GM19468 (cell line): ENCODE results near the gene SIPA1L2.
"Not testable (repeated sequence)": the region's sequence is repeated elsewhere in the genome, so short reads cannot be mapped to it uniquely, and the experiment has no call there.

ENCODE experiments used
- ATAC-seq: cut with Tn5 transposase; IDR thresholded peaks from one replicate; pipeline ENCODE4 v1.9.1; 2021; ENCODE audit warnings: mild to moderate bottlenecking, moderate library complexity, moderate number of reproducible peaks; ENCODE audit not compliant: unreplicated experiment; ENCODE audit errors: extremely low read depth

Gene SIPA1L2

GRCh38 chr1:232620356-232620969 lies 9.5 kb downstream of the SIPA1L2 start:
- no peak for ATAC-seq

DNA sequence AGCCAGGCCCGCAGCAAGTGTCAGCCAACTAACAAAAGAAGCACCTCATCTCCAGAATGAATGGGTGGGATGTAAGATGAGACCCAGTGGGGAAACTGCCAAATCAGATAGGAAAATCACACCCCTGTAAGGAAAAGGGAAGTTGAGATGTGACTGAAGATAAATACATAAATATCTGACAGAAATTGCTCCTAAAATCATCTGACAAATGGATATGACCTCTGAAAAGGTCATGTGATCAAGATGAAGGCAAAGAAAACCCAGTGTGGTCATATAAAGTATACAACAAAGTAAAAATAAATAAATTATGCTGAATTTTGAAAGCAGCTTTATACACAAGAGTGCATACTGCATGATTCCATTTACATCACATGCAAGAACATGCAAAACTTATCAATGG lies 12.7 kb downstream of the SIPA1L2 start:
- no peak for ATAC-seq

DNA sequence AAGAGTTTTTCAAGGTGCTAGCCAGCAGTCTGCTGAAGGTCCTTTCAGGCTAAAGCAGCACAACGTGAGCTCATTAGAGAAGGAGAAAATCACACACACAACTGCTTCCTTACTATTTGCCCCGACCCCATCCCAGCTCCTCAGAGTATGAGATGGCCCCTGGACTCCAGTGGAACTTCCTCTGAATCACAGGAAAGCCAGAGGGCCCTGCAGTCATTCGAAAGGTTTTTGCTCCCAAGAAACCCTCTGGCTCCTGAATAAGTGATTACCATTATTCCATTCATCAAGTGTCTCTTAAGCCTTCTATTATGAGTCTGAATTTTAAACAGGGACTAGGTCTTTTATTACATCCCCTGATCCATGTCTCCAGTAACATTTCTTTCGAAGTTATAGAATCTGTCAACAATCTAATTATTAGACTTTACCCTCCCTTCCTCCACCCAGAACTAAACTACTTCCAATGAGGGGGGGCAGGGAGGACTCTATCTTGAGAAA lies 14.6 kb downstream of the SIPA1L2 start:
- no peak for ATAC-seq

- ATAC-seq: no peak
These were observed 15.1 kb downstream of the SIPA1L2 start for GRCh38 chr1:232614811-232615210.

GRCh38 chr1:232613752-232614381 lies 16.1 kb downstream of the SIPA1L2 start:
- ATAC-seq: no peak

- not testable (repeated sequence) for ATAC-seq
These were observed 17.1 kb downstream of the SIPA1L2 start for GRCh38 chr1:232612836-232613235.

- no peak for ATAC-seq
These were observed 18.1 kb downstream of the SIPA1L2 start for GRCh38 chr1:232611834-232612233.

DNA sequence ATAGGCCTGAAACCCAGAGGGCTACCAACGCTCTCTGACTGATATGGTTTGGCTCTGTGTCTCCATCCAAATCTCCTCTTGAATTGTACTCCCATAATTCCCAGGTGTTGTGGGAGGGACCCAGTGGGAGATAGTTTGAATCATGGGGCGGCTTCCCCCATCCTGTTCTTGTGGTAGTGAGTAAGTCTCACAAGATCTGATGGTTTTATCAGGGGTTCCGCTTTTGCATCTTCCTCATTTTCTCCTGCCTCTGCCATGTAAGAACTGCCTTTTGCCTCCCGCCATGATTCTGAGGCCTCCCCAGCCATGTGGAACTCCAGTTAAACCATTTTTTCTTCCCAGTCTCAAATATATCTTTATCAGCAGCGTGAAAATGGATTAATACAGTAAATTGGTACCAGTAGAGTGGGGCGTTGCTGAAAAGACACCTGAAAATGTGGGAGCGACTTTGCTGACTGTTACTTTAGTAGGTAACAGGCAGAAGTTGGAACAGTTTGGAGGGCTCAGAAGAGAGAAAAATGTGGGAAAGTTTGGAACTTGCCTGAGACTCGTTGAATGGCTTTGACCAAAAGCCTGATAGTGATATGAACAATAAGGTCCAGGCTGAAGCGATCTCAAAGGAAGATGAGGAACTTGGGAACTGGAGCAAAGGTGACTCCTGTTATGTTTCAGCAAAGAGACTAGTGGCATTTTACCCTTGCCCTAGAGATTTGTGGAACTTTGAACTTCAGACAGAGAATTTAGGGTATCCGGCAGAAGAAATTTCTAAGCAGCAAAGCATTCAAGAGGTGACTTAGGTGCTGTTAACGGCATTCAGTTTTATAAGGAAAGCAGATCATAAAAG lies 18.8 kb downstream of the SIPA1L2 start:
- not testable (repeated sequence) for ATAC-seq

DNA sequence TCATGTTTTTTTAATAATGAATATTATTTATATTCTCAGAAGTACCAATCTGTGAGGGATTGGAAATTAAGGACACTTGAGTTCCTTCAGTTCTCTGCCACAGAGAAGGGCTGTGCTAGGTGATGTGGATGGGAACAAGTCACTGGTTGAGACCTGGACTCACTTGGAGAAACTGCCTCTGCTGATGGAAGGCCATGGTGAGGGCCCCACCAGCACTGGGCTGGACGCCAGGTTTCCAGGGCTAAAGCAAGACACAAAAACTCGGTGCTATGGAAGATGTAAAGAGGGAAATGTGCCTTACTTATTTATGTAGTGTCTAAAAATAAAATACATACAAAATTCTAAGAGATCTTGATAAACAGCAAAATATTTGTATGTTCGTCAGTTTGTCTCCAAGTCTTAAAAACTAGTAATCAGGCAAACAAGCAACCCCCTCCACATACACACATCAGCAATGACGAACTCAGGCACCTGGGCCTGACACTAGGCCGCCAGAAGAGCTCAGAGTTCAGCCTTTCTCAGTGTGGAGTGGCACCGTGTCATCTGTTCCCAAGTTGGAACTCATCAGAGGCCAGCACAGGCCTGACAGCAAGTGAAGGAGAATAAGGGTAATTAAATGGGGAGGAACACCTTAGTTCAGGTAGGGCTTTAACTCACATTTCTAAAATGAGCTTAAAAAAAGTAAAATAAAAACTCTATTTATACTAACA lies 19.6 kb downstream of the SIPA1L2 start:
- ATAC-seq: no peak

DNA sequence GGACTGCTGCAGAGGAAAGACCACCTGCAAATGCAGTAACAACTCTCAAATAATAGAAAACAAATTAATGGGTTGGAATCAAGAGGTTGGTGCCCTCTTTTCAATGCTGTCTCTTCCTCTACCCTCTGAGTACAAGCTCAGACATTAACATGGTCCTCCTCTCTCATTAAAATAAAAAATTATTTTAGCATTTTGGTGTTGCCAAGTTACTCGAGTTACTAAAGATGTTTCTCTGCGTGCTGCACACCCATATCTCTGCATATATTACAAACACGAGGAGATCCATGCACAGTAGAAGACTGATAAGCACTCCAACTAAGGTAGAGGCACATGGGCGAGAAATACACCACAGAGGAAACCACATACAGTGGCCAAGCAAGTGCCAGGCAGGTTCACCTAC lies 21.5 kb downstream of the SIPA1L2 start:
- no peak for ATAC-seq

- no peak for ATAC-seq
These were observed 27.3 kb downstream of the SIPA1L2 start for GRCh38 chr1:232602622-232603021.

DNA sequence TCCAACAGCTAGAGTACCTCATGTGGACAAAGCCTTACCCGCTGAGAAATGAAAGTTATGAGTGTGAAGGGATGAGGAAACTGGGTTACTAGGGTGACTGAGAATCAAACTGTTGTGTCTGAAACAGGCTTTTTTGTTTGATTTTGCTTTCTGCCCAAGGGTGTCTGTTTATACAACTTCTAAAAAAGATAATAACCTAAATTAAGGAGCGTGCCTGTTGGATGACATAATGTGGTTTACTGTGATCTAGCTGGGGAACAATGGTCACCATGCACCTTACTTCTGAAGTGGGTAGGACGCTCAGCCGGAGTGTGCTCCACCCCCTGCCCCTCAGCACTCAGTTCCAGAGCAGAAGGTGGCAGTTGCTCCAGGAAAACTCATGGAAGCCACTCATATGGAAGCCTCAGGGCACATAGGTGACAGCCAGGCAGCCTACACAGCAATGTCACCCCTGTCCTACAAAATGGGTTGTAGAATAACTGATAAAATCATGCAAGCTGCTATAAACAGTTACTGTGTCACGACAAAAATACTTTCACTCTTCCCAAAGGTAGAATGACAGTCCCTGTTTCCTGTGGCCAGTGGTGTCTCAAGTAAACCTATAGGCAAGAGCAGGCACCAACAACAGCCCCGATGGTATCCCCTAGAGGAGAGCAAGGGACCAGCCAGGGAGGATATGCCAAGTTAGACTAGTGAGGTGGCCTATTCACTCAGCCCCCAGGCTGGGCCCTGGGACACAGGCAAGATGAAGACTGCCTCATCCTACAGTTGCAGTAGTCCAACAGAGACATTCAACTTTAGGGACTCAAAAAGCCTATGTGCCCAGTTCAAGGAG lies 29.3 kb downstream of the SIPA1L2 start:
- no peak for ATAC-seq

DNA sequence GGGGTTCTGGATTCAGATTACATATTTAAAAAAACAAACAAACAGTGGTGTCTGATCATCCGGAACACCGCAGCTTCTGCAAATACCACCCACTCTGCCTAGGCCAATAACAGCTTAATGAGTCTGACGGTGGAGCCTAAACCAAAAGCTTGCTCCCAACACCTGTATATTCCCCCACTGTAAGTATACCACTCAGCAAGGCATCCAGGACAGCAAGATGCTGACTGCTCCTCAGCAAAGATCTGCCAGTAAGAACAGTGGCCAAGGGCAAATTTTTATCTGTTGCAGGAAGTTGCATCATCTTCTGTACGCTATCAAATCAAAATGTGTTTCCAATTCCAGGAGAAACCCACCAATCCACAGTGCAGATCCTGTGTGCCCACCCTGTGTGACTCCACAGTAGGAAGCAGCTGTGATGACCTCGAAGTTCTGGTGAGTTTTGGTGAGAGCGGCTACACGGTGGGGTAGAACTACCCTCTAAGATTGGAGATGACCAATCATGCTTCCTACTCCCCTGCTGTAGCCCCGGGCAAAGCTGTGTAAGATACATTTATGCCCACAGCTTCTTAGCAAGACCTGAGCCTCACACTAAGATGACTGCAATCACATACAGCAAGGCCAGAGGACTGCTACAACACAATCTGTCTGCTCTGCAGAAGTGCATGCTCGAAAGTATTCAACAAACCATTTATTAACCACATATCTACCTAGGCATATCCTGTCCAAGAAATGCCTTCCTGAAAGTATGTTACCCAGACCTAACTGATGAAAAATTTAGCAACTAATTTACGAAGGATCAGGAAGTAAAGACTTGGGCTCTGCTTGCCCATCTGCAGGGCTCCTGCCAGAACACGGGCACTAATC lies 30.5 kb downstream of the SIPA1L2 start:
- no peak for ATAC-seq

DNA sequence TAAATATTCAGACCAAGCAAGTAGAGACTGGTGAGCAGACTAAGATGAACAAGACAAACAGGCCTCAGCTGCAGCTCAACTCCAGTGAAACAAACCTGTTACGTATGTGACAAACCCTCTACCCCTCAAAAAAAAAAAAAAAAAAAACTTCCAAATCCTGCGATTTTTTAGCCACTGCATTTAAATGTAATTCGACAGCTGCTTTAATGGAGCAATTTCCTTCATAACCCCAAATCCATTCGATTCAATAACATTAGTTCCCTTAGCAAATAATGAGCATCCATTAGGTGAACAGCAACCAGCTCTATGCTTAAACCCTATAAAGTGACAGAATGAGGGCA lies 31.1 kb downstream of the SIPA1L2 start:
- ATAC-seq: no peak

DNA sequence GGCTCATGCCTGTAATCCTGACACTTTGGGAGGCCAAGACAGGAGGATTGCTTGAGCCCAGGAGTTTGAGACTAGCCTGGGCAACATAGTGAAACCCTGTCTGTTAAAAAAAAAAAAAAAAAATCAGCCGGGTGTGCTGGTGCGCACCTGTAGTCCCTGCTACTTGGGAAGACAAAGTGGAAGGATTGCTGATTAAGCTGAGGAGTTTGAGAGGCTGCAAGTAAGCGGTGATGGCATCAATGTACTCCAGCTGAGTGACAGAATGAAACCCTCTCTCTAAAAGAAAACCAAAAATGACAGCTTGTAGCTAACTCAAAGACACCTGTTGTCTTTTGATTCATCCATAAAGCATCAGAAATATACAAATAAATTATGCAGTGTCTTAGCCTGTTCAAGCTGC lies 31.8 kb downstream of the SIPA1L2 start:
- no peak for ATAC-seq

GRCh38 chr1:232597721-232598120 lies 32.2 kb downstream of the SIPA1L2 start:
- peak; percentile 24 for ATAC-seq

DNA sequence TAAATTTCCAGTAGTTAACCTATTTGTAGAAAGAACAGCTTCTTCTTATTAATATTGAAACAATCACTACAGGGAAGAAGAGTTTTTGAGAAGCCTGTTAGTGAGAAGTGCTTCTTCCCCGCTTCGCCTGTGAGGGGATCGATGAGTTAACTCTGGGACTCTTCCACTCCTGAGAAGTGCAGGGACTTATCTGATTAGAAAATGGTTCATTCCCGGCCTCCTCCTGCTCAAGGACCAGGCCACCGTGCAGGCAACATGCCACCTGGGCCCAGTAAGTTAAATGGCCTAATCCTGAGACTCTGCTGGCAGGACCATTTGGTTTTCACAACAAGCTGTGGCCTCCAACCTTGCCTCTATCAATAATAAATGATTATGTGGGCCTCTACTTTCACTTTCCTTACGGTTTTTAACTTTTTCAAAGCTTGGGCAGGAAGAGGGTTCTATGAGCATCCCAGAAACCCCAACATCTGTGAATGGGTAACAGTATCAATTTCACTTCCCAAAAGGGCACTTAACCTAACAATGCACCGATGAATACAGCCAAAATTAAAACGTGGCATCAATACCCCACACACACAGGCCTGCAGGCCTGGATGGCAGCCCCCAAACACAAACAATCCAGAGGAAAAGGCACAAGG lies 33.1 kb downstream of the SIPA1L2 start:
- ATAC-seq: peak; percentile 31
